Bone marrow (tissue), 2 donors: Measurements from ENCODE around the gene ZNF777.
"Not testable (repeated sequence)": the region's sequence is repeated elsewhere in the genome, so short reads cannot be mapped to it uniquely, and the experiment has no call there.

Source experiments
- DNase-seq, 2 donors: peaks; one replicate each; lab custom pipeline; 2025; lab: John Stamatoyannopoulos, UW

ZNF777 gene

DNA sequence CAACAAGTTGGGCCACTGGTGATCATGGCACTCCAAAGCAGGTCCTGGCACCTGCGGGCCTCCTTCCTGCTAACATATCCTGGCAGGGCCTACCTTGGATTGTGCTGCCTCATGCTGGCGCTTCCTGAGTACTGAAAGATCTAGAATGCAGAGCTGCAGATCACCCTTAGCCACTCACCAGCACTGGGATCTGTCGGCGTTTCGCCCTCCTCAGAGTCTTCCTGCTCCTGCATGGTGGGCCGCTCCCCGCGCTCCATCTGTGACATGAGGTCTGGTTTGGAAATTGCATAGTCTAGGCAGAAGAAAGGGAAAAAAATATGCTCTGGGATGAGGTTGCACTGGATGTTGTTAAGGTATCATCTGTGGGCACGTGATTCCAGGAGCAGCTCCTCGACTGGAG, 10.0 kb downstream of the ZNF777 start:
- no peak for DNase-seq

- DNase-seq: no peak
Observed at GRCh38 chr7:149449897-149450296, 11.0 kb downstream of the ZNF777 start.

DNA sequence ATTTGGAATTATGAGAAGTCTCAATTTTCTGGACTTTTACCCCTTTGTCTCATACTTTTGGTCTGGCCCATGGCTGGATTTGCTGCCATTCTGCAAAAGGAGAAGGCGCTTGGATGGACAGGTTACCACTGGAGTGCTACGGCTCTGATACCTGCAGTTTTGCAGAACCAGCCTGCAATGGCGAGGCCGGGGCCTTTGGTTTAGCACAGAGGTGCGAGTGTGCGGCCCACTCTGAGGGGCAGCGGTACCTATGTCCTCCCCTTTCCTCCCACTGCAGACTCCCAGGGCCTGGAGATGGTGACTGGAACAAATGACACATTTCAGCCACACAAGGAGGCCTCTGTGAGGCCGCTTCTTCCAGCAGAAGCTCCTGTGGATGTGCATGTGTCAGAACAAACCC, 11.9 kb downstream of the ZNF777 start:
- no peak for DNase-seq

DNA sequence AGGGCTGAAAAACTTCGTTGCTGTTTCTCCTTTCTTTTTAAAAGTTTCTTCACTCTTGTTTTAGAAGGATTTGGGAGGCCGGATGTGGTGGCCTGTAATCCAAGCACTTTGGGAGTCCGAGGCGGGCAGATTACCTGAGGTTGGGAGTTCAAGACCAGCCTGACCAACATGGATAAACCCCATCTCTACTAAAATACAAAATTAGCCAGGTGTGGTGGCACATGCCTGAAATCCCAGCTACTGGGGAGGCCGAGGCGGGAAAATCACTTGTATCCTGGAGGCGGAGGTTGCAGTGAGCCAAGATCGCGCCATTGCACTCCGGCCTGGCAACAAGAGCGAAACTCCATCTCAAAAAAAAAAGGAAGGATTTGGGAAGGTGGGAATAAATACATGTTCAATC, 14.8 kb downstream of the ZNF777 start:
- DNase-seq: not testable (repeated sequence)

DNA sequence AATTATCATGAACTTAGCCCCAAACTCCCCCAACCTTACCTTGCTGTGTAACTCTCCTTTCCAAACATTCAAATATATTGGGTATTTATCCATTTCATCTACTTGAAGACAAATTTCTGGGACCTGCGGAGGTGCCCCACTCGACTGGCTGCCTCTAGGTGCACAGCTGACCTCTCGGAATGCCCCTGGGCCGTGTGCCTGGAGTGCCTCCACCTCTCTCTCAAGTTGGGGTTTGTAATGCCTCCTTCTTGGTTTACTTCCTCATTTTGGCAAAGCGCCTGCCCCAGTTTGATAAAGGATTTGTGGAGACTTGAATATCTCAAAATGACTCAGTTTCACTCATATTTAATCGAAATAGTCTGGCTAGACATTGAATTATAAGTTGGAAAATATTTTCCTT, 16.6 kb downstream of the ZNF777 start:
- DNase-seq: no peak

DNA sequence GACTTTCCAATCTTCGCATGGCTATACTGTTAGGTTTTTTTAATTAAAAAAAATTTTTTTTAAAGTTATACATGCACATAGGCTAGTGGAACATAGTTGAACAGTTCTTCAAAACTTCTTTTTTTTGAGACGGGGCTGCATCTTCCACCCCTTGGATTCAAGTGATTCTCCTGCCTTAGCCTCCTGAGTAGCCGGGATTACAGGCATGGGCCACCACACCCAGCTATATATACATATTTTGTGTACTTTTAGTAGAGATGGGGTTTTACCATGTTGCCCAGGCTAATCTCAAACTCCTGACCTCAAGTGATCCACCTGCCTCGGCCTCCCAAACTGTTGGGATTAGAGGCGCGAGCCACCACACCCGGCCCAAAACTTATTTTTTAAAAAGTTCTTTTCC, 17.3 kb downstream of the ZNF777 start:
- DNase-seq: no peak

DNA sequence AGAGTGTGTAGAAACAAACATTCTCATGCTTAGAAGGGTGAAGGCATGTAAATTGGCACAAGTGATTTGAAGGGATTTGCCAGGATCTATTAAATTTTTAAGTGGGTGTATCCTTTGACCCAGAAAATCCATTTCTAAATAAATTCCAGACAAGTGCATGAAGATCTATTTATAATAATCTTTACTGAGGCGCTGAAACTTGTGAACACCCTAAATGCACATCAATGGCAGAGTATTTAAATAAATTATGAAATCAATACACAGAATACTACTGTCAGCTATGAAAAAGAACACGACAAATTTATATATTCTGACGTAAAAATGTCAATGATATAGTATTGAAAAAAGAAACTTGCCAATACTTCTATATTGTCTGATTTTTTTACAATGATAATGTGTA, 17.9 kb downstream of the ZNF777 start:
- no peak for DNase-seq

GRCh38 chr7:149440222-149440621, 20.6 kb downstream of the ZNF777 start:
- DNase-seq: no peak

- no peak for DNase-seq
Observed at GRCh38 chr7:149436358-149436757, 24.5 kb downstream of the ZNF777 start.

GRCh38 chr7:149433124-149433523, 27.7 kb downstream of the ZNF777 start:
- no peak for DNase-seq

DNA sequence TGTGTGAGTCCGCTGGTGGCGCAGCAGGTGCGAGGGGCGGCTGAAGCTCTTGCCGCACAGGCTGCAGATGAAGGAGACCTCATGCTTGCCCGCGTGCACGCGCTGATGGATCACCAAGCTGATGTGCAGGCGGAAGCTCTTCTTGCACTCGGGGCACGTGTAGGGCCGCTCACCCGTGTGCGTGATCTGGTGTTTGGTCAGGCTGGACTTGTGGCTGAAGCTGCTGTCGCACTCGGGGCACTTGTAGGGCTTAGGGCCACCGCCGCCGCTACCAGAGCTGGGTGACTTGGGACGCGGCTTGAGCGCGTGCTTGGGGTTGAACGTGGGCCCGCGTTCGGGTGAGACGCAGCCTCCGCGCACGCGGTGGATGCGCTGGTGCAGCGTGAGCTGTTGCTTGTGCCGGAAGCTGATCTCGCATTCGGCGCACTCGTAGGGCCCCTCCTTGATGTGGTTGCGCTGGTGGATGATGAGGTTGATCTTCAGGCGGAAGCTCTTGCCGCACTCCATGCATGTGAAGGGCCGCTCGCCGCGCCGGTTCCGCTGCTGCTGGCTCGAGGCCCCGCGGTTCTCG, 28.7 kb downstream of the ZNF777 start:
- no peak for DNase-seq

DNA sequence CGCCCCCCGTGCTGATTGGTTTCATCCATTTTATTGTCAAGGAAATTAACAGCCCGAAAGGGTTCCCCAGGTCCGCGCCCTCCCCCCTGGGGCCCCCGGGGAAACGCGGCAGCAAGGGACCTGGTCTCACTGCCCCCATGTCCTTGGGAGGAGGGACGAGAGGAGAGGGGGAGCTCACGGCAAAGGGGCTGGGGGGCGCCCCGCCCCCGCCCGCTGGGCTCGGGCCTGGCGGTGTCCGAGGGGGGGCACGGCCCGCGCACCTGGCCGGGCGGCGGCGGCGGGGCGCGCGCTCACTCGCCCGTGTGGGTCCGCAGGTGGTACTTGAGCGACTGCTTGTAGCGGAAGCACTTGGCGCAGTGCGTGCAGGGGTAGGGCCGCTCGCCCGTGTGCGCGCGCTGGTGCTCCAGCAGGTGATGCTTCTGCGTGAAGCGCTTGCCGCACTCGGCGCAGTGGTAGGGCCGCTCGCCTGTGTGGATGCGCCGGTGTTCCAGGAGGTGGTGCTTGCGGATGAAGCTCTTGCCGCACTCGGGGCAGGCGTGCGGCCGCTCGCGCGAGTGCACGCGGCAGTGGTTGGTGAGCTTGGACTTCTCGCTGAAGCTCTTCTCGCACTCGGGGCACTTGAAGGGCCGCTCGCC, 29.3 kb downstream of the ZNF777 start:
- no peak for DNase-seq

- no peak for DNase-seq
Observed at GRCh38 chr7:149430192-149430591, 30.7 kb downstream of the ZNF777 start.

- no peak for DNase-seq
Observed at GRCh38 chr7:149427893-149428292, 33.0 kb downstream of the ZNF777 start.

GRCh38 chr7:149427096-149427680, 33.7 kb downstream of the ZNF777 start:
- no peak for DNase-seq

GRCh38 chr7:149423449-149424110, 37.3 kb downstream of the ZNF777 start:
- no peak for DNase-seq

GRCh38 chr7:149422914-149423301, 38.0 kb downstream of the ZNF777 start:
- no peak for DNase-seq

- DNase-seq: peak; percentile 39 to 51
Observed at GRCh38 chr7:149422162-149422913, 38.5 kb downstream of the ZNF777 start.

DNA sequence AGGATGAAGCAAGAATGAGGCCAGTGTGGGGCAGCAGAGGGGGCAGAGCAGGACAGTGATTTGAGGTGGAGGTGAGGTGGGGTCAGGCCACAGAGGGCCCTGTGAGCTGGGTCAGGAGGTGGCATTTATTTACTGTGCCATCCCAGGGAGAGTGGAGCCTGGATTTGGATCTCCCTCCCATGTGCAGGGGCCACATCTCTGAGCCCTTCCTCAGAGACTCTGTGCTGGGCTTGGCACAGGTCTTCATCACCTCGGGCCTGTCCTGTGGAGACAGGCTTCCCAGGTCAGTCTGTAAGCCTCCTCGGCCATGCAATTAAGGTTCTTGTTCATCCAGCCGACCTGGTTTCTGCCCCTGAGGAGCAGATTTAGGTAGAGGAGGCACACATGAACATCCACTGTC, 40.9 kb downstream of the ZNF777 start:
- no peak for DNase-seq

- peak in 1 of 2 donors; percentile 34 for DNase-seq
Observed at GRCh38 chr7:149415391-149416071, 45.3 kb downstream of the ZNF777 start.

DNA sequence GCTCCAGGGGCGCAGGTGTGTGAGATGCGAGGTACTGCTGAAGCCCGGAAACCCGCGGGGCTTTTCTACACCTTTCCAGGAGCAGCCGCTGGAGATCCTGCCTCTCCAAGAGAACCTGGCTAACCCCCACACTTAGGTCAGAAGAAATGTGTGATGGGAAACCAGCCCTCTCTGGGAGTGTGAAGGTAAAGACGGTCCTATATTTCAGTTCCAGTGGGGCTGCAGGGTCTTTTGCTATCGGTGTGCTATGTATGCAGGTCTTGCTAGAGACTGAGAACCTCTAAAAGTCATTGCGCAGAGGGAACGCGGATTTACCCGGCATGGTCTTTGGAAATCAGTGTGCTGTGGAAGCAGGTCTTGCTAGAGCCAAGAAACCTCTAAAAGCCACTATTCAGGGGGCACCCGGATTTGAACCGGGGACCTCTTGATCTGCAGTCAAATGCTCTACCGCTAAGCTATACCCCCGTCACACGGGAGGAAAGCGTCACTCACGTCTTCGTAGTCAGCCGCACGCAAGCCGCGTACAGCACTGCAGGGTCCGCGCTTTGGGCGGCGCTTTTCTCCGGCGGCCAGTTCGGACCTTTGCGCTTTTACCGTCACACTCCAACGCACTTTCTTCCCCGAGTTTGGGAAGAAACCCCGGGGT, 46.0 kb downstream of the ZNF777 start:
- peak in 1 of 2 donors; percentile 47 for DNase-seq
